HG03280 (cell line): Measurements from ENCODE around the gene CDH11.

Source experiments
- ATAC-seq: cut with Tn5 transposase; IDR thresholded peaks from one replicate; pipeline ENCODE4 v1.9.1; 2021; ENCODE audit warnings: mild to moderate bottlenecking, moderate library complexity; ENCODE audit not compliant: unreplicated experiment

CDH11 gene

GRCh38 chr16:64925166-64925565, 196.7 kb downstream of the CDH11 start:
- no peak for ATAC-seq

GRCh38 chr16:64924086-64924485, 197.8 kb downstream of the CDH11 start:
- no peak for ATAC-seq

- ATAC-seq: no peak
Observed at GRCh38 chr16:64919929-64920607, 201.8 kb downstream of the CDH11 start.

- no peak for ATAC-seq
Observed at GRCh38 chr16:64919141-64919540, 202.7 kb downstream of the CDH11 start.

- no peak for ATAC-seq
Observed at GRCh38 chr16:64916051-64916450, 205.8 kb downstream of the CDH11 start.

- ATAC-seq: no peak
Observed at GRCh38 chr16:64910356-64910755, 211.5 kb downstream of the CDH11 start.

- no peak for ATAC-seq
Observed at GRCh38 chr16:64907844-64908243, 214.0 kb downstream of the CDH11 start.

- no peak for ATAC-seq
Observed at GRCh38 chr16:64903770-64904169, 218.1 kb downstream of the CDH11 start.

GRCh38 chr16:64900517-64900916, 221.3 kb downstream of the CDH11 start:
- ATAC-seq: no peak

GRCh38 chr16:64900019-64900418, 221.8 kb downstream of the CDH11 start:
- ATAC-seq: no peak

GRCh38 chr16:64898159-64898558, 223.7 kb downstream of the CDH11 start:
- ATAC-seq: no peak
